ENCODE data around the gene NKTR. TPM values are rescaled to one million over a fixed set of nuclear protein-coding genes. Genes with fewer than 3 reads are reported as not detected.

NKTR gene
- total RNA-seq, 1 experiment from 2014 or later, result 39.0 TPM

DNA sequence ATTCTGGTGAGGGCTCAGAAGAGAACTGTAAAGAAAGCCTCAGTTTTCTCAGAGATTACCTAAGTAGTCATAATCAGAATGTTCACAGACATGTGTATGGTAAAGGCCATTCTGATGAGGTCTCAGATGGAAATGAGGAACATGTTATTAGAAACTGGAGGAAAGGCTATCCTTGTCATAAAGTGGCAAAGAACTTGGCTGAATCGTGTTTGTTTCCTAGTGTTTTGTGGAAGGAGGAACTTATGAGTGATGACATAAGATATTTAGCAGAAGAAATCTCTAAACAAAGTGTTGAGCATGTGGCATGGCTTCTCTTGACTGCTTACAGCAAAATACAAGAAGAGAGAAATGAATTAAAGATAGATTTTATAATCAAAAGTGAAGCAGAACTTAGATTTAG, 72.0 kb downstream of the NKTR start:
- no TSS peak for BruUV-seq (replicated peaks)
- CTCF ChIA-PET, result no interaction called here
- no peak overlapping the region for H3K27ac ChIP-seq (ENCODE audit: low read length)
- POLR2A ChIA-PET, result no interaction called here
- in situ Hi-C loops (cut with HindIII; ENCODE audit: low pct_unique_long_range_greater_than_20kb, low sequenced_read_pairs), result no loop called here
- H3K4me3 ChIP-seq (ENCODE audit: low read depth in 2 of 2, low read length in 2 of 2), result no peak overlapping the region
- H3K9me3 ChIP-seq (ENCODE audit: control insufficient read depth, insufficient read depth, low read depth, low read length), result no peaks in the 10 kb centered on the region
- H3K27me3 ChIP-seq (ENCODE audit: control insufficient read depth, insufficient read depth, low read length), result no peaks in the 10 kb centered on the region
- ATAC-seq, result no peak
- intact Hi-C loops (cut with micrococcal nuclease; ENCODE audit: unreplicated experiment), result no loop called here
- H3K36me3 ChIP-seq (ENCODE audit: control insufficient read depth, insufficient read depth, low read length), result no peaks in the 10 kb centered on the region
- no peaks in the 10 kb centered on the region for H3K4me1 ChIP-seq (ENCODE audit: control insufficient read depth, insufficient read depth, low read length)
- TF ChIP-seq CTCF (IDR thresholded peaks at IDR 0.05), result no peak
- TF ChIP-seq POLR2AphosphoS5 (IDR thresholded peaks at IDR 0.05; ENCODE audit: low read depth, low read length), result no peak
- TF ChIP-seq REST (IDR thresholded peaks at IDR 0.05; ENCODE audit: insufficient read depth in 1 of 2, low read depth in 2 of 2, low read length in 1 of 2), result no peak
- no peak for TF ChIP-seq SIN3A (IDR thresholded peaks at IDR 0.05; ENCODE audit: borderline replicate concordance, insufficient read depth, low read depth, low read length)
- no peak for TF ChIP-seq TCF7L2 (IDR thresholded peaks at IDR 0.05; ENCODE audit: low read depth, low read length)
- no peak for DNase-seq (ENCODE audit: low read depth, low spot score)

- POLR2A ChIA-PET, result no interaction called here
Measured at GRCh38 chr3:42673082-42673481, 72.6 kb downstream of the NKTR start.

More at GRCh38 chr3:42673082-42673481, 72.6 kb downstream of the NKTR start:
- BruUV-seq (replicated peaks), result no TSS peak
- Histone ChIP-seq H3K4me3 (ENCODE audit: low read depth in 2 of 2, low read length in 2 of 2) (no peak overlapping the region), H3K4me1 (ENCODE audit: control insufficient read depth, insufficient read depth, low read length) (no peaks in the 10 kb centered on the region), H3K27ac (ENCODE audit: low read length) (no peak overlapping the region), H3K27me3 (ENCODE audit: control insufficient read depth, insufficient read depth, low read length) (no peaks in the 10 kb centered on the region), H3K36me3 (ENCODE audit: control insufficient read depth, insufficient read depth, low read length) (no peaks in the 10 kb centered on the region), H3K9me3 (ENCODE audit: control insufficient read depth, insufficient read depth, low read depth, low read length) (no peaks in the 10 kb centered on the region)
- TF ChIP-seq SIN3A (IDR thresholded peaks at IDR 0.05; ENCODE audit: borderline replicate concordance, insufficient read depth, low read depth, low read length), result no peak
- TF ChIP-seq TCF7L2 (IDR thresholded peaks at IDR 0.05; ENCODE audit: low read depth, low read length), result no peak
- TF ChIP-seq POLR2AphosphoS5 (IDR thresholded peaks at IDR 0.05; ENCODE audit: low read depth, low read length), result no peak
- no peak for TF ChIP-seq REST (IDR thresholded peaks at IDR 0.05; ENCODE audit: insufficient read depth in 1 of 2, low read depth in 2 of 2, low read length in 1 of 2)
- no peak for TF ChIP-seq CTCF (IDR thresholded peaks at IDR 0.05)
- DNase-seq (ENCODE audit: low read depth, low spot score) (no peak), ATAC-seq (no peak)
- intact Hi-C loops (cut with micrococcal nuclease; ENCODE audit: unreplicated experiment), result no loop called here
- in situ Hi-C loops (cut with HindIII; ENCODE audit: low pct_unique_long_range_greater_than_20kb, low sequenced_read_pairs), result no loop called here
- CTCF ChIA-PET, result no interaction called here

Measured in Panc1 (cell line).